Heart right ventricle (tissue), 16 donors: ENCODE data around the gene TMPRSS4. TPM values are rescaled to one million over a fixed set of nuclear protein-coding genes. Genes with fewer than 3 reads are reported as not detected.

Experiments
- ATAC-seq, 8 donors: fragments of 200-7000 bp; cut with Tn5 transposase; one replicate each; pipeline ENCODE4 v1.9.1; 2020; ENCODE audit warnings: mild to moderate bottlenecking in 8 of 8, moderate library complexity in 8 of 8, moderate number of reproducible peaks in 1 of 8
- DNase-seq, 2 donors: peaks; one replicate each; pipeline ENCODE4 v3.0.0-alpha.2; 2020
- H3K27ac ChIP-seq, 10 donors: fragments of 200-600 bp; sonication (generic) in 2 of 10; one replicate each; pipeline versions ENCODE4 v1.5.0 to v1.8.0; 2020 to 2022; ENCODE audit warnings: mild to moderate bottlenecking in 3 of 10
- H3K27me3 ChIP-seq, 7 donors: fragments of 200-600 bp; one replicate each; pipeline ENCODE4 v1.8.0; 2021 to 2022; ENCODE audit warnings: mild to moderate bottlenecking in 2 of 7
- H3K36me3 ChIP-seq, 9 donors: fragments of 200-600 bp; sonication (generic) in 1 of 9; one replicate each; pipeline versions ENCODE4 v1.5.0 to v1.8.0; 2020 to 2022; ENCODE audit warnings: mild to moderate bottlenecking in 2 of 9
- H3K4me1 ChIP-seq, 9 donors: fragments of 200-600 bp; sonication (generic) in 1 of 9; one replicate each; pipeline versions ENCODE4 v1.5.0 to v1.8.0; 2020 to 2022; ENCODE audit warnings: mild to moderate bottlenecking in 4 of 9
- H3K4me3 ChIP-seq, 10 donors: fragments of 200-600 bp; sonication (generic) in 2 of 10; one replicate each; pipeline versions ENCODE4 v1.5.0 to v1.8.0; 2020 to 2022; ENCODE audit warnings: mild to moderate bottlenecking in 7 of 10, moderate library complexity in 2 of 10
- H3K9me3 ChIP-seq, 11 donors: fragments of 200-600 bp in 10 of 11; sonication (generic) in 2 of 11; one replicate each; pipeline versions ENCODE4 v1.5.0 to v1.8.0; 2013 to 2022; ENCODE audit warnings: mild to moderate bottlenecking in 2 of 11, control low read depth in 1 of 11, moderate library complexity in 1 of 11
- WGBS, 2 donors: extraction: QIAGEN DNeasy Blood & Tissue Kit; methylation state at CpG; one replicate each; pipeline ENCODE4 v1.1.7; 2013; ENCODE audit warnings: inconsistent platforms in 1 of 2; 5-methylcytosine and 5-hydroxymethylcytosine counted together
- intact Hi-C, 10 donors: fragments of 100-400 bp; cut with DNase I; formaldehyde crosslinking; loops; one replicate each; pipeline versions ENCODE4 v1.11.1 to v1.14.2; 2022
- polyA plus RNA-seq, 2 donors: library from polyadenylated mRNA; stranded (reverse); fragments of 200-250 nt; gene quantifications; one replicate each; pipeline ENCODE4 v1.2.3, GENCODE V29; 2013
- total RNA-seq, 10 donors: library from RNA; stranded (reverse); fragmentation: NEBNext Ultra II Directional in 3 of 10; extraction: Animal tissue kit (Norgen Biotek cat#: 25700) in 3 of 10; gene quantifications; one replicate each; pipeline versions ENCODE4 v1.2.1 to v1.2.4, GENCODE V29; 2021 to 2023
- TF ChIP-seq, protein P1 (sequence below), 9 donors: fragments of 200-600 bp; sonication (generic) in 2 of 9; IDR thresholded peaks; one replicate each; pipeline versions ENCODE4 v1.5.0 to v1.8.0; 2021 to 2022; ENCODE audit warnings: antibody characterized with exemption in 9 of 9, mild to moderate bottlenecking in 5 of 9, moderate library complexity in 1 of 9
- donor health status: Arrhythmogenic right ventricular cardiomyopathy.
- donor health status: ischemic (EF 13 %, LVEDD 7.1; RV severe dilation, severe dysfunction).
- donor health status: healthy with polysubstance abuse.
- donor health status: DM: no; HTN: yes; CAD: no.
- donor health status: DM: no; HTN: no; CAD: no.
- donor health status: ischemic (EF 25% LVEDD 6.9; RV normal size, moderate dysfunction).
- donor health status: ischemic (EF 25% LVEDD 5.7; RV mildly dilated, moderate dysfunction).
- donor health status: healthy.
- donor health status: DM: yes; HTN: yes; CAD: no.
- donor health status: Ischemic cardiomyopathy.
- donor health status: ischemic (EF 35%, LVEDD 5.7; RV mildly dilated, moderate dysfunction).
- donor health status: nonischemic (EF 11% LVEDD 7.7; RV severe dilation, severe dysfunction).
- donor health status: DM: yes; HTN: yes; CAD: no.
- donor health status: PGD.
- donor health status: ischemic (EF 29% LVEDD 5.4; RV normal size, mild dysfunction).
- donor health status: nonischemic (EF 23%, LVEDD 6.1; RV moderate dilation, normal function).

Gene TMPRSS4
- total and polyA plus RNA-seq, 12 donors: 0.34 to 1.4 (median 0.84) TPM; not detected in 8

DNA sequence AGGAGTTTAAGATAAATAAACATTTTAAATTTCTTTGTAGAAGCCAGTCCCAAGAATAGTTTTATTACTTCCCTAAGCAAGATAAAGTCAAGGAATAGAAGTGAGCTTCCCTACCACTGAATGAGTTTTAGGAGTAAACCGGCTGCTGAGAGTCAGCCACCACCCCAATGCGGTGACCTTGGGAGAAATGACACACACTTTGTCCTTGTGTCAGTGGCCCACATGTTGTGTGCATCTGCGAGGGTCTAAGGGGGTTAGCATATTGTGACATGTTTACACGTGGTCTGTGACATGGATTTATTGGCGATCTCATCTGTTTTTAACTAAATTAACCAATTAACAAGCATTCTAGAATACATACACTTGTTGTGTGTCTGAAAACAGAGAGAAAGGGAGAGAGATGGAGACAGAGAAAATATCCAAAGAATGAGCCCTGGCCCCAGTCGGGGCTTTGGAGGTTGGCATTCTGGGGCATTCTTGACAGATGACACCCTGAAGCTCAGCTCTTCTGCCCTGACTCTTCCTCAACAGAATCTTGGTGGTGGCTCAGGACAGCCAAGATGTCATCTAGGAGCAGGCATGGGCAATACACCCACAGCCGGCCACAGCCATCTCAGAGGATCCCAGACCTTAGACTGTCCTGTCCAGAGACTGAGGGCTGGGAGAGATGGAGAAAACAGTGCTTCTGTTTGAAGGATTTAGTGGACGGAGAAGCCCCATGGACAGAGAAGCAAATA, 29.7 kb upstream of the TMPRSS4 start:
- no peak overlapping the region for H3K4me3 ChIP-seq
- TF ChIP-seq, protein P1, sequence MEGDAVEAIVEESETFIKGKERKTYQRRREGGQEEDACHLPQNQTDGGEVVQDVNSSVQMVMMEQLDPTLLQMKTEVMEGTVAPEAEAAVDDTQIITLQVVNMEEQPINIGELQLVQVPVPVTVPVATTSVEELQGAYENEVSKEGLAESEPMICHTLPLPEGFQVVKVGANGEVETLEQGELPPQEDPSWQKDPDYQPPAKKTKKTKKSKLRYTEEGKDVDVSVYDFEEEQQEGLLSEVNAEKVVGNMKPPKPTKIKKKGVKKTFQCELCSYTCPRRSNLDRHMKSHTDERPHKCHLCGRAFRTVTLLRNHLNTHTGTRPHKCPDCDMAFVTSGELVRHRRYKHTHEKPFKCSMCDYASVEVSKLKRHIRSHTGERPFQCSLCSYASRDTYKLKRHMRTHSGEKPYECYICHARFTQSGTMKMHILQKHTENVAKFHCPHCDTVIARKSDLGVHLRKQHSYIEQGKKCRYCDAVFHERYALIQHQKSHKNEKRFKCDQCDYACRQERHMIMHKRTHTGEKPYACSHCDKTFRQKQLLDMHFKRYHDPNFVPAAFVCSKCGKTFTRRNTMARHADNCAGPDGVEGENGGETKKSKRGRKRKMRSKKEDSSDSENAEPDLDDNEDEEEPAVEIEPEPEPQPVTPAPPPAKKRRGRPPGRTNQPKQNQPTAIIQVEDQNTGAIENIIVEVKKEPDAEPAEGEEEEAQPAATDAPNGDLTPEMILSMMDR (IDR thresholded peaks at IDR 0.05): no peak
- ATAC-seq (no peak), DNase-seq (no peak)
- 88 to 91% methylated on average over 8 of the region's 8 CpGs for WGBS, 2 donors
- peaks cover 0 to 17% (median 0%) of the 10 kb centered on the region in 9 donors for H3K4me1 ChIP-seq
- H3K27me3 ChIP-seq: no peaks in the 10 kb centered on the region
- H3K27ac ChIP-seq: peak overlapping the region in 1 of 10 donors; percentile 68
- no peaks in the 10 kb centered on the region for H3K9me3 ChIP-seq
- H3K36me3 ChIP-seq: no peaks in the 10 kb centered on the region
- intact Hi-C loops: loop anchor here in 2 of 10 donors (5.0 to 10.0 kb wide), 3 partner anchors 92 to 592 kb away; no protein-coding TSS in a partner anchor

DNA sequence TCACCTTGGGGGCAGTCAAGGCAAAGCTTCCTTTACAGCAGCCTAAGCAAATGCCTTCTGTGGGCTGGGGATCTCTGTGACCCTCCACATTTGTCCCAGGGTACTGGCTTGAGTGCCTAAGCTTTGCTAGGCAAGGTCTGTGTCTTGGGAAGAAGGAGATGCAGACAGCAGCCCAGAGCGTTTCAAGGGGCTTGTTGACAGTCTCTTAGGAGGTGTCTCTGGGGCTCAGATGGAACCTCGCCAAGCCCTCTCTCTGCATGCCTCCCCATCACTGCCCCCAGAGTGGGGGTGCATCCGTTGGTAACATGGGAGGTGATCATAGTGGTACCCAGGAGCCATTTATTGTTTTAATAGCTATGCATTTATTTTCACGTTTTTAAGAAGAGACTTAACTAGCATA, 29.1 kb upstream of the TMPRSS4 start:
- no peaks in the 10 kb centered on the region for H3K36me3 ChIP-seq
- no peaks in the 10 kb centered on the region for H3K9me3 ChIP-seq
- no peak overlapping the region for H3K27ac ChIP-seq
- ATAC-seq (no peak), DNase-seq (no peak)
- no peaks in the 10 kb centered on the region for H3K27me3 ChIP-seq
- no peak overlapping the region for H3K4me3 ChIP-seq
- peaks cover 0 to 24% (median 0%) of the 10 kb centered on the region in 9 donors for H3K4me1 ChIP-seq
- TF ChIP-seq, protein P1 (IDR thresholded peaks at IDR 0.05): no peak
- intact Hi-C loops: loop anchor here in 2 of 10 donors (5.0 to 10.0 kb wide), 3 partner anchors 93 to 593 kb away; no protein-coding TSS in a partner anchor
- WGBS, 2 donors: 77 to 78% methylated on average over 4 of the region's 4 CpGs

DNA sequence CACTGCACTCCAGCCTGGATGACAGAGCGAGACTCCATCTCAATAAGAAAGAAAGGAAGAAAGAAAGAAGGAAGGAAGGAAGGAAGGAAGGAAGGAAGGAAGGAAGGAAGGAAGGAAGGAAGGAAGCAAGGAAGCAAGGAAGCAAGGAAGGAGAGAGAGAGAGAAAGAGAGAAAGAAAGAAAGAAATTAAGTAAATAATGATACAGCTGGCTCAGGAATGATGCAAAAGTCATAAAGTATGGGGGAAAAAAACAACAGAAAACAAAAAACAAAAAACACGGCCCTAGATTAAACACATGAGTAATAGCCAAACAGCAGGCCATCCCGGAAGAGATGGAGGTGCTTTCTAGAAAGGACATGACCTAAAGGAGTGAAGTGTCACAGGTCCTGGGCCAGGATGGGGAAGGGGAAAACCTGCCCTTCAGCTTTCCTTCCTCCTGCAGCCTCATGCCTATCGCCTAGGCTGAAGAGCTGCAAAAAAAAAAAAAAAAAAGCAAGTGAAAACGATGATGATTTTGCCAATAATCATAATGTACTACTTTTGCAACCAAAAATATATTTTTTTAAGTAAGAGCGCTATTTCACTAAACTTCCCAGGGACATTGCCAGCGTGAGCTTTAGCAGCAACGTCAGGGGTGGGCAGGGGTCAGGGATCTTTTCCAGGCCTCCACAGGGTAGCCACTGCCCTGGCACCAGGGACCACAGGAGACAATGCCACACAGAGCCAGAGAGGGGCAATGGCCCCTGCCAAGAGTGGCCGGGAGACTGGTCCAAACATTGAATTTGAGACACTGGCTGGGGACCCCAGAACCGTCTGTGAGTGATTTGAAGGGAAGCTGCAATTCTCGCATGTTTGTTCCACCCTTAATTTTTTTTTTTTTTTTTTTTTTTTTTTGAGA, 28.2 kb upstream of the TMPRSS4 start:
- H3K9me3 ChIP-seq: no peaks in the 10 kb centered on the region
- TF ChIP-seq, protein P1 (IDR thresholded peaks at IDR 0.05): no peak
- H3K4me1 ChIP-seq: peaks cover 0 to 30% (median 0%) of the 10 kb centered on the region in 9 donors
- H3K27ac ChIP-seq: no peak overlapping the region
- WGBS, 2 donors: 74 to 79% methylated on average over 11 of the region's 11 CpGs
- H3K36me3 ChIP-seq: no peaks in the 10 kb centered on the region
- intact Hi-C loops: loop anchor here in 2 of 10 donors (5.0 to 10.0 kb wide), 3 partner anchors 94 to 594 kb away; no protein-coding TSS in a partner anchor
- ATAC-seq: no peak
- no peak for DNase-seq
- no peaks in the 10 kb centered on the region for H3K27me3 ChIP-seq
- no peak overlapping the region for H3K4me3 ChIP-seq

DNA sequence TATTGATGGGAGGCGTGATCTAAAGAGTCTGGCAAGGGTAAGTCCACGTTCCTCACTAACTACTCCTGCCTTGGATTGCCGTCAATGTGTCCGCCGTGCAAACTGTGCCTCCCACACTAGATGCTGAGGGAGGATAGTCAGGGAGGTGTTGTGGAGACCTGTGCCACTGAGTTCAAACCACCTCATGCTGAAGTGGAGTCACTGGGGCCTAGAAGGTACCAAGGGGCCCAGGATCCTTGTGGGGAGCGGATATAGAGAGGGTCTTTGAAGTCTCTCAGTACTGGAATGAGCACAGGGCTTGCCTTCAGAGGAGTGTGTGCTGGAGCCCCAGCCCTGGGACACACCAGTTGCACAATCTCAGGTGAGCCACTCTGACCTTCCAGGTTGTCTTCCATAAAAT, 27.1 kb upstream of the TMPRSS4 start:
- H3K36me3 ChIP-seq: no peaks in the 10 kb centered on the region
- WGBS, 2 donors: 95 to 99% methylated on average over 6 of the region's 6 CpGs
- peak overlapping the region in 1 of 10 donors; percentile 44 for H3K27ac ChIP-seq
- DNase-seq (no peak), ATAC-seq (no peak)
- H3K4me1 ChIP-seq: peaks cover 0 to 30% (median 0%) of the 10 kb centered on the region in 9 donors
- H3K9me3 ChIP-seq: no peaks in the 10 kb centered on the region
- TF ChIP-seq, protein P1 (IDR thresholded peaks at IDR 0.05): no peak
- no peaks in the 10 kb centered on the region for H3K27me3 ChIP-seq
- no peak overlapping the region for H3K4me3 ChIP-seq
- intact Hi-C loops: loop anchor here (2.0 to 10.0 kb wide), 11 partner anchors 95 to 627 kb away; no protein-coding TSS in a partner anchor
